ENCODE results near the gene FKBP1C. TPM values are rescaled to one million over a fixed set of nuclear protein-coding genes. Genes with fewer than 3 reads are reported as not detected.

The FKBP1C gene
- total RNA-seq, 1 donor: 1.1 TPM

- no peak for DNase-seq (ENCODE audit: insufficient read length, low spot score, missing footprints)
- H3K27ac ChIP-seq (ENCODE audit: low read depth, low read length): no peak overlapping the region
- TF ChIP-seq, protein P1, sequence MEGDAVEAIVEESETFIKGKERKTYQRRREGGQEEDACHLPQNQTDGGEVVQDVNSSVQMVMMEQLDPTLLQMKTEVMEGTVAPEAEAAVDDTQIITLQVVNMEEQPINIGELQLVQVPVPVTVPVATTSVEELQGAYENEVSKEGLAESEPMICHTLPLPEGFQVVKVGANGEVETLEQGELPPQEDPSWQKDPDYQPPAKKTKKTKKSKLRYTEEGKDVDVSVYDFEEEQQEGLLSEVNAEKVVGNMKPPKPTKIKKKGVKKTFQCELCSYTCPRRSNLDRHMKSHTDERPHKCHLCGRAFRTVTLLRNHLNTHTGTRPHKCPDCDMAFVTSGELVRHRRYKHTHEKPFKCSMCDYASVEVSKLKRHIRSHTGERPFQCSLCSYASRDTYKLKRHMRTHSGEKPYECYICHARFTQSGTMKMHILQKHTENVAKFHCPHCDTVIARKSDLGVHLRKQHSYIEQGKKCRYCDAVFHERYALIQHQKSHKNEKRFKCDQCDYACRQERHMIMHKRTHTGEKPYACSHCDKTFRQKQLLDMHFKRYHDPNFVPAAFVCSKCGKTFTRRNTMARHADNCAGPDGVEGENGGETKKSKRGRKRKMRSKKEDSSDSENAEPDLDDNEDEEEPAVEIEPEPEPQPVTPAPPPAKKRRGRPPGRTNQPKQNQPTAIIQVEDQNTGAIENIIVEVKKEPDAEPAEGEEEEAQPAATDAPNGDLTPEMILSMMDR (IDR thresholded peaks at IDR 0.05; ENCODE audit: extremely low read depth, low read depth, low read length): no peak
- H2AFZ ChIP-seq (ENCODE audit: low read length): no peak overlapping the region
- no peak overlapping the region for H3K4me2 ChIP-seq (ENCODE audit: insufficient read depth, low read length)
- no peaks in the 10 kb centered on the region for H3K36me3 ChIP-seq (ENCODE audit: insufficient read depth, low read length)
- no peaks in the 10 kb centered on the region for H4K20me1 ChIP-seq (ENCODE audit: insufficient read depth, low read length)
- H3K9me3 ChIP-seq (ENCODE audit: low read depth, low read length): no peaks in the 10 kb centered on the region
- H3K27me3 ChIP-seq (ENCODE audit: insufficient read depth, low read length): no peaks in the 10 kb centered on the region
- no peaks in the 10 kb centered on the region for H3K4me1 ChIP-seq (ENCODE audit: insufficient read depth, low read length)
- no peak overlapping the region for H3K4me3 ChIP-seq (ENCODE audit: insufficient read depth, low read length)
- H3K79me2 ChIP-seq (ENCODE audit: insufficient read depth, low read length): no peaks in the 10 kb centered on the region
These were observed 25.1 kb downstream of the FKBP1C start for GRCh38 chr6:63236398-63236817.

GRCh38 chr6:63245420-63245819 lies 34.2 kb downstream of the FKBP1C start:
- no peaks in the 10 kb centered on the region for H3K9me3 ChIP-seq (ENCODE audit: low read depth, low read length)
- H3K27ac ChIP-seq (ENCODE audit: low read depth, low read length): no peak overlapping the region
- no peak overlapping the region for H3K4me2 ChIP-seq (ENCODE audit: insufficient read depth, low read length)
- H4K20me1 ChIP-seq (ENCODE audit: insufficient read depth, low read length): no peaks in the 10 kb centered on the region
- H3K36me3 ChIP-seq (ENCODE audit: insufficient read depth, low read length): no peaks in the 10 kb centered on the region
- H3K79me2 ChIP-seq (ENCODE audit: insufficient read depth, low read length): no peaks in the 10 kb centered on the region
- no peak for DNase-seq (ENCODE audit: insufficient read length, low spot score, missing footprints)
- H2AFZ ChIP-seq (ENCODE audit: low read length): no peak overlapping the region
- H3K27me3 ChIP-seq (ENCODE audit: insufficient read depth, low read length): no peaks in the 10 kb centered on the region
- TF ChIP-seq, protein P1 (IDR thresholded peaks at IDR 0.05; ENCODE audit: extremely low read depth, low read depth, low read length): no peak
- H3K4me3 ChIP-seq (ENCODE audit: insufficient read depth, low read length): no peak overlapping the region
- no peaks in the 10 kb centered on the region for H3K4me1 ChIP-seq (ENCODE audit: insufficient read depth, low read length)

DNA sequence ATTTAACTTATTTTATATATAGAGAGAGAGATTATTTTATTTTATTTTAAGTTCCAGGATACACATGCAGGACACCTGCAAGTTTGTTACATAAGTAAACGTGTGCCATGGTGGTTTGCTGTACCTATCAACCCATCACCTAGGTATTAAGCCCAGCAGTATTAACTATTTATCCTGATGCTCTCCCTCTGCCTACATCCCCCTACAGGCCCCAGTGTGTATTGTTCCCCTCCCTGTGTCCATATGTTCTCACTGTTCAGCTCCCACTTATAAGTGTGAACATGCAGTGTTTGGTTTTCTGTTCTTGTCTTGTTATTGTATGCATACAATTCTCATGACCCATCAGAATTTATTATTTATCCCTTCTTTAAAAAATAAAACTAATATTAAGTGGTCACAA lies 34.6 kb downstream of the FKBP1C start:
- no peaks in the 10 kb centered on the region for H3K36me3 ChIP-seq (ENCODE audit: insufficient read depth, low read length)
- no peak overlapping the region for H3K27ac ChIP-seq (ENCODE audit: low read depth, low read length)
- no peaks in the 10 kb centered on the region for H3K4me1 ChIP-seq (ENCODE audit: insufficient read depth, low read length)
- H3K79me2 ChIP-seq (ENCODE audit: insufficient read depth, low read length): no peaks in the 10 kb centered on the region
- no peak for DNase-seq (ENCODE audit: insufficient read length, low spot score, missing footprints)
- no peaks in the 10 kb centered on the region for H3K27me3 ChIP-seq (ENCODE audit: insufficient read depth, low read length)
- TF ChIP-seq, protein P1 (IDR thresholded peaks at IDR 0.05; ENCODE audit: extremely low read depth, low read depth, low read length): no peak
- no peaks in the 10 kb centered on the region for H3K9me3 ChIP-seq (ENCODE audit: low read depth, low read length)
- H3K4me2 ChIP-seq (ENCODE audit: insufficient read depth, low read length): no peak overlapping the region
- no peak overlapping the region for H2AFZ ChIP-seq (ENCODE audit: low read length)
- no peaks in the 10 kb centered on the region for H4K20me1 ChIP-seq (ENCODE audit: insufficient read depth, low read length)
- H3K4me3 ChIP-seq (ENCODE audit: insufficient read depth, low read length): no peak overlapping the region

DNA sequence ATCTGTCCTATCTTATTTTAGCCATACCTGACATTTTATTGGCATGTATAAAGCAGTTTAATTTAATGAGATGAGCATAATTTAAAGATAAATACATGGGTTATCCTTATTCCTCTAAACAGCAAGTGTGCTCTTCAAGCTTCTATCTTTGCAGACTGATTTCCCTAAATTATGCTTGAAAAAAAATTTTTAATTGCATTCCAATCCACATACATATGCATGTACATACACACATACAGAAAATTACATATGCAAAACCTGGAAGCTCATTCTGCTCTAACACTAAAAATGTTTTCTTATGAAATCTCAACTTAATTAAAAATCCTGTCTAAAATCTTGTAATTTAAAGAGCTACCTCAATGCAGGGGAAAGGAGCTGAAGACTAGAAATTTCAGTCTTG lies 35.3 kb downstream of the FKBP1C start:
- Histone ChIP-seq H3K4me1 (ENCODE audit: insufficient read depth, low read length) (no peaks in the 10 kb centered on the region), H3K4me3 (ENCODE audit: insufficient read depth, low read length) (no peak overlapping the region), H2AFZ (ENCODE audit: low read length) (no peak overlapping the region), H4K20me1 (ENCODE audit: insufficient read depth, low read length) (no peaks in the 10 kb centered on the region), H3K36me3 (ENCODE audit: insufficient read depth, low read length) (no peaks in the 10 kb centered on the region), H3K79me2 (ENCODE audit: insufficient read depth, low read length) (no peaks in the 10 kb centered on the region), H3K27ac (ENCODE audit: low read depth, low read length) (no peak overlapping the region), H3K27me3 (ENCODE audit: insufficient read depth, low read length) (no peaks in the 10 kb centered on the region), H3K9me3 (ENCODE audit: low read depth, low read length) (no peaks in the 10 kb centered on the region), H3K4me2 (ENCODE audit: insufficient read depth, low read length) (no peak overlapping the region)
- TF ChIP-seq, protein P1 (IDR thresholded peaks at IDR 0.05; ENCODE audit: extremely low read depth, low read depth, low read length): no peak
- no peak for DNase-seq (ENCODE audit: insufficient read length, low spot score, missing footprints)

Data from osteoblast (primary cell).